HEK293 (cell line): ENCODE data around the gene MAP1A.

Experiments
- CTCF ChIA-PET: fragments of 350-600 bp; formaldehyde crosslinking; extraction: SDS; loops from one replicate; lab custom pipeline; 2021; ENCODE audit warnings: antibody characterized with exemption; lab: Yijun Ruan, JAX
- POLR2A ChIA-PET: fragments of 300-600 bp; formaldehyde crosslinking; extraction: SDS; loops from one replicate; lab custom pipeline; 2020; ENCODE audit warnings: antibody characterized with exemption, inconsistent platforms; lab: Yijun Ruan, JAX
- H3K27ac ChIP-seq: fragments of 200-500 bp; sonication (Bioruptor generic); 2 replicates; pipeline ENCODE4 v1.5.1; 2014; ENCODE audit warnings: low read depth, low read length, control low read depth, inconsistent platforms; ENCODE audit errors: extremely low read depth
- H3K36me3 ChIP-seq, 2 experiments: fragments of 200-500 bp in 1 of 2; sonication (Bioruptor generic) in 1 of 2; 1 replicate in 1 of 2; 2 replicates in 1 of 2; pipeline ENCODE4 v1.5.1; 2014 to 2017; ENCODE audit warnings: inconsistent platforms in 2 of 2, low read length in 2 of 2; ENCODE audit not compliant: control insufficient read depth in 2 of 2, insufficient read depth in 1 of 2
- H3K4me1 ChIP-seq: fragments of 200-500 bp; sonication (Bioruptor generic); 2 replicates; pipeline ENCODE4 v1.5.1; 2014; ENCODE audit warnings: mild to moderate bottlenecking, low read length, inconsistent platforms; ENCODE audit not compliant: control insufficient read depth, insufficient read depth
- H3K4me3 ChIP-seq: 2 replicates; pipeline ENCODE4 v1.5.1; 2011; ENCODE audit warnings: low read depth, mild to moderate bottlenecking, control low read depth, low read length, moderate library complexity
- H3K9me3 ChIP-seq: fragments of 200-500 bp; sonication (Bioruptor generic); 2 replicates; pipeline ENCODE4 v1.5.1; 2014; ENCODE audit warnings: low read depth, low read length, inconsistent platforms; ENCODE audit not compliant: control insufficient read depth, insufficient read depth
- MYNN ChIP-seq: fragments of 450-650 bp; formaldehyde crosslinking; IDR thresholded peaks from 2 replicates; pipeline ENCODE4 v1.5.1; 2016; ENCODE audit warnings: missing biosample characterization, missing genetic modification characterization, borderline replicate concordance
- OSR2 ChIP-seq: fragments of 450-650 bp; formaldehyde crosslinking; IDR thresholded peaks from 2 replicates; pipeline ENCODE4 v1.5.1; 2016; ENCODE audit warnings: missing biosample characterization, missing genetic modification characterization
- SP7 ChIP-seq: fragments of 450-650 bp; formaldehyde crosslinking; IDR thresholded peaks from 2 replicates; pipeline ENCODE4 v1.5.1; 2016; ENCODE audit warnings: missing biosample characterization, missing genetic modification characterization
- ZIC2 ChIP-seq: fragments of 450-650 bp; formaldehyde crosslinking; IDR thresholded peaks from 2 replicates; pipeline ENCODE4 v1.5.1; 2016; ENCODE audit warnings: missing biosample characterization, missing genetic modification characterization
- ZNF10 ChIP-seq: fragments of 450-650 bp; formaldehyde crosslinking; IDR thresholded peaks from 2 replicates; pipeline ENCODE4 v1.5.1; 2017; ENCODE audit warnings: missing biosample characterization, missing genetic modification characterization
- ZNF223 ChIP-seq: fragments of 450-650 bp; formaldehyde crosslinking; IDR thresholded peaks from 2 replicates; pipeline ENCODE4 v1.5.1; 2016; ENCODE audit warnings: missing biosample characterization, missing genetic modification characterization
- ZNF292 ChIP-seq: fragments of 450-650 bp; formaldehyde crosslinking; IDR thresholded peaks from 2 replicates; pipeline ENCODE4 v1.5.1; 2016; ENCODE audit warnings: low read depth, missing biosample characterization, missing genetic modification characterization, borderline replicate concordance
- ZNF302 ChIP-seq: fragments of 450-650 bp; formaldehyde crosslinking; IDR thresholded peaks from 2 replicates; pipeline ENCODE4 v1.5.1; 2016; ENCODE audit warnings: missing biosample characterization, missing genetic modification characterization, low read depth
- ZNF311 ChIP-seq: fragments of 450-650 bp; formaldehyde crosslinking; IDR thresholded peaks from 2 replicates; pipeline ENCODE4 v1.5.1; 2017; ENCODE audit warnings: missing biosample characterization, missing genetic modification characterization, borderline replicate concordance
- ZNF366 ChIP-seq: fragments of 450-650 bp; formaldehyde crosslinking; conservative IDR thresholded peaks from 2 replicates; pipeline ENCODE4 v1.5.1; 2016; ENCODE audit warnings: missing biosample characterization, missing genetic modification characterization
- ZNF48 ChIP-seq: fragments of 450-650 bp; formaldehyde crosslinking; IDR thresholded peaks from 2 replicates; pipeline ENCODE4 v1.5.1; 2016; ENCODE audit warnings: missing biosample characterization, missing genetic modification characterization
- ZNF654 ChIP-seq: fragments of 450-650 bp; formaldehyde crosslinking; IDR thresholded peaks from 2 replicates; pipeline ENCODE4 v1.5.1; 2016; ENCODE audit warnings: low read depth, missing biosample characterization, missing genetic modification characterization
- ZNF707 ChIP-seq: fragments of 450-650 bp; formaldehyde crosslinking; IDR thresholded peaks from 2 replicates; pipeline ENCODE4 v1.5.1; 2016; ENCODE audit warnings: missing biosample characterization, missing genetic modification characterization
- ZNF791 ChIP-seq: fragments of 450-650 bp; formaldehyde crosslinking; IDR thresholded peaks from 2 replicates; pipeline ENCODE4 v1.5.1; 2016; ENCODE audit warnings: missing biosample characterization, missing genetic modification characterization
- ZNF843 ChIP-seq: fragments of 450-650 bp; formaldehyde crosslinking; IDR thresholded peaks from 2 replicates; pipeline ENCODE4 v1.5.1; 2016; ENCODE audit warnings: missing biosample characterization, missing genetic modification characterization
- TF ChIP-seq, protein P1 (sequence below): fragments of 450-650 bp; formaldehyde crosslinking; IDR thresholded peaks from 2 replicates; pipeline ENCODE4 v1.5.1; 2016; ENCODE audit warnings: missing biosample characterization, missing genetic modification characterization, borderline replicate concordance
- TF ChIP-seq, protein P2 (sequence below): fragments of 450-650 bp; formaldehyde crosslinking; IDR thresholded peaks from 2 replicates; pipeline ENCODE4 v1.5.1; 2017; ENCODE audit warnings: missing biosample characterization, missing genetic modification characterization
- TF ChIP-seq, protein P3 (sequence below): fragments of 450-650 bp; formaldehyde crosslinking; IDR thresholded peaks from 2 replicates; pipeline ENCODE4 v1.5.0; 2017; ENCODE audit warnings: missing biosample characterization, missing genetic modification characterization, borderline replicate concordance
- TF ChIP-seq, protein P4 (sequence below): fragments of 450-650 bp; formaldehyde crosslinking; IDR thresholded peaks from 2 replicates; pipeline ENCODE4 v1.5.1; 2016; ENCODE audit warnings: missing biosample characterization, missing genetic modification characterization
- TF ChIP-seq, protein P5 (sequence below): fragments of 450-650 bp; formaldehyde crosslinking; IDR thresholded peaks from 2 replicates; pipeline ENCODE4 v1.5.1; 2016; ENCODE audit warnings: missing biosample characterization, missing genetic modification characterization

MAP1A gene

DNA sequence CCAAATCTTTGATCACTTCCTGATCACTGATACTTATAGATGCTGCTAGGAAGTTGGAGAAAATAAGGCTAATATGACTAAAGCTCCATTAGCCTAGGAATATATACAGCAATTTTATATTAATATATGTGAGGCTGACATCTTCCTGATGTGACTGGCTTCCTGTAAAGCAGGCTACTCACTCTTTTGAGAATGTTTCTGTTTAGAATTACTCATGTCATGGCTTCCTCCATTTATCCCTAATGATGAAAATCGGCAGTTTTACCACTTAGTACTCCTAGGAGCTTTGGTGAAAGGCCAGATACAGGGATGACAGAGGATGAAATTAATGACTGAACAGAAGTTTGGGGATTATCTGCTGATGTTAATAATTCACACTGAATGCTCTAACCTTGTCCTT, 3.9 kb upstream of the MAP1A start:
- TF ChIP-seq ZNF48, result no peak
- TF ChIP-seq, protein P1, sequence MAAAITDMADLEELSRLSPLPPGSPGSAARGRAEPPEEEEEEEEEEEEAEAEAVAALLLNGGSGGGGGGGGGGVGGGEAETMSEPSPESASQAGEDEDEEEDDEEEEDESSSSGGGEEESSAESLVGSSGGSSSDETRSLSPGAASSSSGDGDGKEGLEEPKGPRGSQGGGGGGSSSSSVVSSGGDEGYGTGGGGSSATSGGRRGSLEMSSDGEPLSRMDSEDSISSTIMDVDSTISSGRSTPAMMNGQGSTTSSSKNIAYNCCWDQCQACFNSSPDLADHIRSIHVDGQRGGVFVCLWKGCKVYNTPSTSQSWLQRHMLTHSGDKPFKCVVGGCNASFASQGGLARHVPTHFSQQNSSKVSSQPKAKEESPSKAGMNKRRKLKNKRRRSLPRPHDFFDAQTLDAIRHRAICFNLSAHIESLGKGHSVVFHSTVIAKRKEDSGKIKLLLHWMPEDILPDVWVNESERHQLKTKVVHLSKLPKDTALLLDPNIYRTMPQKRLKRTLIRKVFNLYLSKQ (tag by site-specific recombination), result no peak
- TF ChIP-seq OSR2 (tag by site-specific recombination), result no peak
- TF ChIP-seq, all 188 proteins: peak for 0
- Histone ChIP-seq H3K36me3 (no peaks in the 10 kb centered on the region), H3K27ac (no peak overlapping the region), H3K9me3 (no peaks in the 10 kb centered on the region), H3K4me3 (no peak overlapping the region), H3K4me1 (peaks cover 14% of the 10 kb centered on the region)
- ChIA-PET POLR2A (interaction anchor here (0.6 kb wide), 1 partner anchor 1426 kb away, joined by 4 read pairs; no protein-coding TSS in a partner anchor), CTCF (interaction anchor here (0.5 to 3.4 kb wide), 11 partner anchors 8 to 255 kb away, joined by 3 to 21 read pairs (median 4); no protein-coding TSS in a partner anchor)

DNA sequence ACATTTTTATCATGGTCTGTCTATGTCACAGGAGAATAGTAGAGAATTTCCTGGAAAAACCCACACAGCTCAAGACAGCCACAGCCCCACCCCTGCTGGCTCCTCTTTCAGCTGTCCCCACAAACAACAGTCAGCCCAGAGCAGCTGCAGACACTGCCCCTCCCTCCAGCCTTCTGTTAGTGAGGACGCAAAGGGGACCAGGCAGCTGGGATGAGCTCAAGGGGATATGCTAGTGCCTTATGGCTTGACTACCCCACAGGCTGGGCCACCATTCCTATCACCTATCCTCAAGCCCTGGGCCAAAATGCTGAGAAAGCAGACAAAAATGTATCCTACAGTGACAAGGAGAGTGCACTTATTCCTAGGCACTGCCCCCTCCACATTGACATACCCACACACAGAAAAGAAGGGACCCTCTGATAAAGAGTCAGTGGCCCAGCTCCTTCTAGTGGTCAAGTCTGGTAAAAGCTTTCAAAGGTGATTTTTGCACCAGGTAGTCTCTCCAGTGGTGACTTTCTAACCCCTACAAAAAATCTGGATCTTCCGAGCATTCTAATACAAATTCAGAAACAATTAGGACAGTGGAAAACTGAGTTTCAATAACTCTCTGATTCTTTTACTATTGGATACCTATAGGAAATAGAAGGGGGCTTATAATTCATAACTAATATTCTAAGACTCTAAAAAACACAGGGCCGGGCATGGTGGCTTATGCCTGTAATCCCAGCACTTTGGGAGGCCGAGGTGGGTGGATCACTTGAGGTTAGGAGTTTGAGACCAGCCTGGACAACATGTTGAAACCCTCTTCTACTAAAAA, 3.0 kb upstream of the MAP1A start:
- CTCF ChIA-PET, result interaction anchor here (0.7 to 3.4 kb wide), 14 partner anchors 9 to 144 kb away, joined by 3 to 21 read pairs (median 4); partner anchors contain the start of gene ZSCAN29
- TF ChIP-seq ZNF654, result peak; percentile 37; the same call in 1 of the 2 replicates
- TF ChIP-seq ZNF791 (tag by site-specific recombination), result no peak
- TF ChIP-seq ZNF48, result no peak
- H3K9me3 ChIP-seq, result no peaks in the 10 kb centered on the region
- H3K4me3 ChIP-seq, result no peak overlapping the region
- no peak overlapping the region for H3K27ac ChIP-seq
- POLR2A ChIA-PET, result no interaction called here
- H3K36me3 ChIP-seq, result no peaks in the 10 kb centered on the region
- peaks cover 11% of the 10 kb centered on the region for H3K4me1 ChIP-seq

DNA sequence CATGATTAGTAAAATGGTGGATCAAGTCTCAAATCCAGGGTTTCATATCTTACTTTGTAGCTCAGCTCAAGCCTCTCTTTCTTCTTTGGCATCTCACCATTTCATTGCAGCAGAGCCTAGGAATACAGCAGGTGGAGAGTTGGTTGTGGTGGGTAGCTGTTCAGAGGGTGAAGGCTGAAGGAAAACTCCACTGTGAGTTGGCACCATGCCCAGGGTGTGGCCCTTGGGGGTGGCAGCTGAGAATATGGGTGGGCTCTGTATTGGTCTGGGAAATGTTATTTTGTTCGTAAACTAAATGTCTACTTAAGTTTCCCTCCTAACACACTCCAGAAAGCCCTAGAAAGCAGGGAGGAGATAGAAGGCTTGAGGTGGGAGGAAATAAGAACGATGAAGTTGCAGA, 1.7 kb upstream of the MAP1A start:
- no peak overlapping the region for H3K4me3 ChIP-seq
- H3K4me1 ChIP-seq, result peaks cover 7% of the 10 kb centered on the region; the same call in 1 of the 2 replicates
- H3K9me3 ChIP-seq, result no peaks in the 10 kb centered on the region
- H3K36me3 ChIP-seq, result peaks cover 0 to 5% of the 10 kb centered on the region in 2 experiments; a peak in 1 of 3 replicates
- CTCF ChIA-PET, result interaction anchor here (0.7 to 3.4 kb wide), 6 partner anchors 11 to 140 kb away, joined by 3 to 21 read pairs (median 4); no protein-coding TSS in a partner anchor
- TF ChIP-seq MYNN (tag by site-specific recombination) (no peak), OSR2 (tag by site-specific recombination) (no peak), ZNF10 (tag by site-specific recombination) (no peak), ZNF302 (tag by site-specific recombination) (no peak), ZNF366 (tag by site-specific recombination) (no peak), ZNF292 (tag by site-specific recombination) (no peak), ZNF843 (tag by site-specific recombination) (no peak), ZNF223 (no peak), ZNF311 (no peak), ZIC2 (tag by site-specific recombination) (no peak), SP7 (tag by site-specific recombination) (no peak), ZNF707 (no peak)
- TF ChIP-seq, protein P2, sequence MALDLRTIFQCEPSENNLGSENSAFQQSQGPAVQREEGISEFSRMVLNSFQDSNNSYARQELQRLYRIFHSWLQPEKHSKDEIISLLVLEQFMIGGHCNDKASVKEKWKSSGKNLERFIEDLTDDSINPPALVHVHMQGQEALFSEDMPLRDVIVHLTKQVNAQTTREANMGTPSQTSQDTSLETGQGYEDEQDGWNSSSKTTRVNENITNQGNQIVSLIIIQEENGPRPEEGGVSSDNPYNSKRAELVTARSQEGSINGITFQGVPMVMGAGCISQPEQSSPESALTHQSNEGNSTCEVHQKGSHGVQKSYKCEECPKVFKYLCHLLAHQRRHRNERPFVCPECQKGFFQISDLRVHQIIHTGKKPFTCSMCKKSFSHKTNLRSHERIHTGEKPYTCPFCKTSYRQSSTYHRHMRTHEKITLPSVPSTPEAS (tag by site-specific recombination), result no peak
- TF ChIP-seq, protein P3, sequence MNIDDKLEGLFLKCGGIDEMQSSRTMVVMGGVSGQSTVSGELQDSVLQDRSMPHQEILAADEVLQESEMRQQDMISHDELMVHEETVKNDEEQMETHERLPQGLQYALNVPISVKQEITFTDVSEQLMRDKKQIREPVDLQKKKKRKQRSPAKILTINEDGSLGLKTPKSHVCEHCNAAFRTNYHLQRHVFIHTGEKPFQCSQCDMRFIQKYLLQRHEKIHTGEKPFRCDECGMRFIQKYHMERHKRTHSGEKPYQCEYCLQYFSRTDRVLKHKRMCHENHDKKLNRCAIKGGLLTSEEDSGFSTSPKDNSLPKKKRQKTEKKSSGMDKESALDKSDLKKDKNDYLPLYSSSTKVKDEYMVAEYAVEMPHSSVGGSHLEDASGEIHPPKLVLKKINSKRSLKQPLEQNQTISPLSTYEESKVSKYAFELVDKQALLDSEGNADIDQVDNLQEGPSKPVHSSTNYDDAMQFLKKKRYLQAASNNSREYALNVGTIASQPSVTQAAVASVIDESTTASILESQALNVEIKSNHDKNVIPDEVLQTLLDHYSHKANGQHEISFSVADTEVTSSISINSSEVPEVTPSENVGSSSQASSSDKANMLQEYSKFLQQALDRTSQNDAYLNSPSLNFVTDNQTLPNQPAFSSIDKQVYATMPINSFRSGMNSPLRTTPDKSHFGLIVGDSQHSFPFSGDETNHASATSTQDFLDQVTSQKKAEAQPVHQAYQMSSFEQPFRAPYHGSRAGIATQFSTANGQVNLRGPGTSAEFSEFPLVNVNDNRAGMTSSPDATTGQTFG (tag by site-specific recombination), result no peak
- TF ChIP-seq, protein P4, sequence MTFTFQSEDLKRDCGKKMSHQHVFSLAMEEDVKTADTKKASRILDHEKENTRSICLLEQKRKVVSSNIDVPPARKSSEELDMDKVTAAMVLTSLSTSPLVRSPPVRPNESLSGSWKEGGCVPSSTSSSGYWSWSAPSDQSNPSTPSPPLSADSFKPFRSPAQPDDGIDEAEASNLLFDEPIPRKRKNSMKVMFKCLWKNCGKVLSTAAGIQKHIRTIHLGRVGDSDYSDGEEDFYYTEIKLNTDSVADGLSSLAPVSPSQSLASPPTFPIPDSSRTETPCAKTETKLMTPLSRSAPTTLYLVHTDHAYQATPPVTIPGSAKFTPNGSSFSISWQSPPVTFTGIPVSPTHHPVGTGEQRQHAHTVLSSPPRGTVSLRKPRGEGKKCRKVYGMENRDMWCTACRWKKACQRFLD (tag by site-specific recombination), result no peak
- TF ChIP-seq, protein P5, sequence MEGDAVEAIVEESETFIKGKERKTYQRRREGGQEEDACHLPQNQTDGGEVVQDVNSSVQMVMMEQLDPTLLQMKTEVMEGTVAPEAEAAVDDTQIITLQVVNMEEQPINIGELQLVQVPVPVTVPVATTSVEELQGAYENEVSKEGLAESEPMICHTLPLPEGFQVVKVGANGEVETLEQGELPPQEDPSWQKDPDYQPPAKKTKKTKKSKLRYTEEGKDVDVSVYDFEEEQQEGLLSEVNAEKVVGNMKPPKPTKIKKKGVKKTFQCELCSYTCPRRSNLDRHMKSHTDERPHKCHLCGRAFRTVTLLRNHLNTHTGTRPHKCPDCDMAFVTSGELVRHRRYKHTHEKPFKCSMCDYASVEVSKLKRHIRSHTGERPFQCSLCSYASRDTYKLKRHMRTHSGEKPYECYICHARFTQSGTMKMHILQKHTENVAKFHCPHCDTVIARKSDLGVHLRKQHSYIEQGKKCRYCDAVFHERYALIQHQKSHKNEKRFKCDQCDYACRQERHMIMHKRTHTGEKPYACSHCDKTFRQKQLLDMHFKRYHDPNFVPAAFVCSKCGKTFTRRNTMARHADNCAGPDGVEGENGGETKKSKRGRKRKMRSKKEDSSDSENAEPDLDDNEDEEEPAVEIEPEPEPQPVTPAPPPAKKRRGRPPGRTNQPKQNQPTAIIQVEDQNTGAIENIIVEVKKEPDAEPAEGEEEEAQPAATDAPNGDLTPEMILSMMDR (tag by site-specific recombination), result no peak
- TF ChIP-seq, all 188 proteins: peak for 0
- no peak overlapping the region for H3K27ac ChIP-seq
- POLR2A ChIA-PET, result no interaction called here
